ENCODE data around the gene FAM124B. TPM values are rescaled to one million over a fixed set of nuclear protein-coding genes. Genes with fewer than 3 reads are reported as not detected.

The FAM124B gene
- total RNA-seq, 2 donors from 2014 or later = 0.78 TPM; not detected in 1

GRCh38 chr2:224444021-224444420 lies 42.1 kb upstream of the FAM124B start:
- no peaks in the 10 kb centered on the region for H3K27me3 ChIP-seq
- H3K4me3 ChIP-seq = no peak overlapping the region
- DNase-seq = no peak
- H3K9me3 ChIP-seq = no peaks in the 10 kb centered on the region
- no peaks in the 10 kb centered on the region for H3K36me3 ChIP-seq (replicated peaks in 1 of 2; ENCODE audit: insufficient read depth in 1 of 2, low read depth in 2 of 2)
- TF ChIP-seq POLR2A (IDR thresholded peaks at IDR 0.05) = no peak
- TF ChIP-seq CTCF (IDR thresholded peaks at IDR 0.05) = no peak
- no peak for ATAC-seq
- no peak overlapping the region for H3K27ac ChIP-seq
- intact Hi-C loops (cut with DNase I) = no loop called here
- H3K4me1 ChIP-seq = peaks cover 14% of the 10 kb centered on the region
- WGBS, 2 donors = 71 to 81% methylated on average over 5 of the region's 5 CpGs

- Histone ChIP-seq H3K4me3 (peak overlapping the region; percentile 35 to 56), H3K27me3 (no peaks in the 10 kb centered on the region), H3K36me3 (replicated peaks in 1 of 2; ENCODE audit: insufficient read depth in 1 of 2, low read depth in 2 of 2) (no peaks in the 10 kb centered on the region), H3K27ac (no peak overlapping the region), H3K4me1 (peaks cover 14% of the 10 kb centered on the region), H3K9me3 (no peaks in the 10 kb centered on the region)
- 4 to 14% methylated on average over 16 to 52 of the region's 82 CpGs for WGBS, 2 donors
- ATAC-seq (peak; percentile 62), DNase-seq (peak; percentile 11 to 35 (median 21))
- no peak for TF ChIP-seq POLR2A (IDR thresholded peaks at IDR 0.05)
- TF ChIP-seq CTCF (IDR thresholded peaks at IDR 0.05) = no peak
- intact Hi-C loops (cut with DNase I) = no loop called here
These were observed 40.4 kb upstream of the FAM124B start for GRCh38 chr2:224442071-224442967.

GRCh38 chr2:224440988-224441387 lies 39.1 kb upstream of the FAM124B start:
- 66 to 75% methylated on average over 5 of the region's 5 CpGs for WGBS, 2 donors
- ATAC-seq (peak; percentile 60), DNase-seq (no peak)
- Histone ChIP-seq H3K4me3 (no peak overlapping the region), H3K27me3 (no peaks in the 10 kb centered on the region), H3K9me3 (no peaks in the 10 kb centered on the region), H3K4me1 (peaks cover 14% of the 10 kb centered on the region), H3K36me3 (replicated peaks in 1 of 2; ENCODE audit: insufficient read depth in 1 of 2, low read depth in 2 of 2) (no peaks in the 10 kb centered on the region), H3K27ac (no peak overlapping the region)
- intact Hi-C loops (cut with DNase I) = no loop called here
- TF ChIP-seq CTCF (IDR thresholded peaks at IDR 0.05) = no peak
- peak in 1 of 3 donors; percentile 10 for TF ChIP-seq POLR2A (IDR thresholded peaks at IDR 0.05)

GRCh38 chr2:224438726-224439125 lies 36.8 kb upstream of the FAM124B start:
- H3K27me3 ChIP-seq = no peaks in the 10 kb centered on the region
- peaks cover 14% of the 10 kb centered on the region for H3K4me1 ChIP-seq
- H3K36me3 ChIP-seq (replicated peaks in 1 of 2; ENCODE audit: insufficient read depth in 1 of 2, low read depth in 2 of 2) = no peaks in the 10 kb centered on the region
- no peaks in the 10 kb centered on the region for H3K9me3 ChIP-seq
- ATAC-seq (no peak), DNase-seq (no peak)
- intact Hi-C loops (cut with DNase I) = no loop called here
- no peak overlapping the region for H3K27ac ChIP-seq
- no peak overlapping the region for H3K4me3 ChIP-seq
- TF ChIP-seq POLR2A (IDR thresholded peaks at IDR 0.05) (no peak), CTCF (IDR thresholded peaks at IDR 0.05) (no peak)

- DNase-seq (no peak), ATAC-seq (no peak)
- TF ChIP-seq POLR2A (IDR thresholded peaks at IDR 0.05) (no peak), CTCF (IDR thresholded peaks at IDR 0.05) (no peak)
- intact Hi-C loops (cut with DNase I) = no loop called here
- no peaks in the 10 kb centered on the region for H3K9me3 ChIP-seq
- H3K27ac ChIP-seq = no peak overlapping the region
- H3K27me3 ChIP-seq = no peaks in the 10 kb centered on the region
- WGBS, 2 donors = 91% methylated on average over 1 of the region's 1 CpG; no CpG with 5 or more reads in 1 of the 2 donors
- H3K4me1 ChIP-seq = peaks cover under 1% of the 10 kb centered on the region
- H3K4me3 ChIP-seq = no peak overlapping the region
- H3K36me3 ChIP-seq (replicated peaks in 1 of 2; ENCODE audit: insufficient read depth in 1 of 2, low read depth in 2 of 2) = no peaks in the 10 kb centered on the region
These were observed 34.7 kb upstream of the FAM124B start for GRCh38 chr2:224436634-224437033.
